NCI-H345 treated with DMSO at 0.1 percent for 48 hours (cell line): Measurements from ENCODE around the gene CLEC9A.

Experiments used
- DNase-seq: peaks from one replicate; lab custom pipeline; 2025; ENCODE audit not compliant: unreplicated experiment; lab: John Stamatoyannopoulos, UW

CLEC9A gene

GRCh38 chr12:10110256-10110844, 79.9 kb downstream of the CLEC9A start:
- DNase-seq = no peak

- DNase-seq = no peak
Measured at GRCh38 chr12:10111451-10111850, 81.0 kb downstream of the CLEC9A start.

- DNase-seq = no peak
Measured at GRCh38 chr12:10113075-10113474, 82.6 kb downstream of the CLEC9A start.

- DNase-seq = no peak
Measured at GRCh38 chr12:10113920-10114319, 83.4 kb downstream of the CLEC9A start.

GRCh38 chr12:10115311-10115710, 84.8 kb downstream of the CLEC9A start:
- no peak for DNase-seq
